ENCODE results near the gene SMAD3.
"Not testable (repeated sequence)": the region's sequence is repeated elsewhere in the genome, so short reads cannot be mapped to it uniquely, and the experiment has no call there.

Gene SMAD3

DNA sequence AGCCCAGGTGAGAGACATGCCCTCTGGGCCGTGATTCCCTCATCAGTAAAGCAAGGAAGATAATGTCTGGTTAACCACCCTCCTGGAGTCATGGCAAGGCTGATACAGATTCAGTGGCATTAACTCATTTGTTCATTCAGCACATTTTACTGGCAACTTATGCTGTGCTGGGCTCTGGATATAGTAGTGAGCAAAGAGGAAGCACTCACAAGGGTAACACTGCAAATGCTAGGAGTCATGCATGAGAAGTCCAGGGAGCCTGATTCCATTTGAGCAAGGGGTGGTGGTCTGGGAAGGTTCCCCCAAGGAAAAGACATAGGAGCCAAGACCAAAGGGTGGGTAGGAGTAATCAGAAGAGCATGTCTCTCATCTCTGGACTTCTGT, 50.2 kb downstream of the SMAD3 start:
- no peak for DNase-seq

DNA sequence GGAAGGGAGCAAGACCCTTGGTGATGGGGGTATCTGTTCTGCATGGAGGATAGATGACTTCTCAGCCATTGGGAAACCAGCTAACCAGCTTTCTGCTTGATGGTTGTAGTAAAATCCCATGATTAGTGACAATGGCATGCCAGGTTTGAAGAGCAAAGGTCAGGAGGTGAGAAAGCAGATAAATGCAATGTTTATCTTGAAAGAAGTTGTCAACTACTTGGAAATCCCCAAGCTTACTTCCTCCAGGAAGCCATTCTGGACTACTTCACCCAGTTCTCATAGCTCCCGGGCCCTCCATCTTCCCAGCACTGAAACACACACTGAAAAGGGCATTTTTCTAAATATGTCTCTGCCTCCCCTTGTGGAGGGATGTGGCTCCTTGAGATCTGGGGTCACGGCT, 51.3 kb downstream of the SMAD3 start:
- no peak for DNase-seq

DNA sequence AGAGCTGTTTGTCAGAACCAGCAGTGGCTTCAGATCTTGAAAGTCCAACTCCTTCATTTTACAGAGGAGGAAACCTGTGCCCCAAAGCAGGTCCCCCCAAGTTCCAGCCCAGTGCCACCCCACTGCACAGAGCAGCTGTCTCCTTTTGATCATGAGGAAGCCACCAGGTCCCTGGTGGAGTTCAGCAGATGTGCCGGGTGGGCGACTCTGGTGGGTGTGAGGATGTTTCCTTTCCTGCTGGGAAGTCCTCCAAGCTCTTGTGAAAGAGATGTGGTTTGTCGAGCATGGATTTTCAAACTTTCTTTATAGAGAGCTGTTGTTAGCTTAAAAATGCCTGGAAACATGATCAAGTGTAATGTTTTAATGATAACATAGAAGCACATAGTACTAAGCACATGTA, 52.0 kb downstream of the SMAD3 start:
- no peak for DNase-seq

DNA sequence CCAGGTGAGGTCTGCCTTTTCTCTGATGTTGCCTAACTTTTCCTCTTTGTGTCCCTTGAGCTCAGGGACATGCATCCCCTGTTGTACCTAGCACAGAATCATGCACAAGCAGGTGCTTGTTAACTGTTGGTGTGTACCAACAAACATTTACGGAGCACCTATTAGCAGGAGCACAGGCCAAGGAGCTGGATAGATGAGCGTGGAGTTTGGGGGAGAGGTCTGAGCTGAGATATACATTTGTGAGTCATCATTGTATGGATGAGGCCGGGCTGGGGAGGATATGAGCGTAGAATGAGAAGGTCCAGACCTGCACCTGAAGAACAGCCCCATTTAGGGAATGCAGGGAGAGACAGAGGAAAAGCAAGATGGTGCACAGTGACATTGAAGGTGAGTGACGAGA, 53.4 kb downstream of the SMAD3 start:
- DNase-seq: no peak

DNA sequence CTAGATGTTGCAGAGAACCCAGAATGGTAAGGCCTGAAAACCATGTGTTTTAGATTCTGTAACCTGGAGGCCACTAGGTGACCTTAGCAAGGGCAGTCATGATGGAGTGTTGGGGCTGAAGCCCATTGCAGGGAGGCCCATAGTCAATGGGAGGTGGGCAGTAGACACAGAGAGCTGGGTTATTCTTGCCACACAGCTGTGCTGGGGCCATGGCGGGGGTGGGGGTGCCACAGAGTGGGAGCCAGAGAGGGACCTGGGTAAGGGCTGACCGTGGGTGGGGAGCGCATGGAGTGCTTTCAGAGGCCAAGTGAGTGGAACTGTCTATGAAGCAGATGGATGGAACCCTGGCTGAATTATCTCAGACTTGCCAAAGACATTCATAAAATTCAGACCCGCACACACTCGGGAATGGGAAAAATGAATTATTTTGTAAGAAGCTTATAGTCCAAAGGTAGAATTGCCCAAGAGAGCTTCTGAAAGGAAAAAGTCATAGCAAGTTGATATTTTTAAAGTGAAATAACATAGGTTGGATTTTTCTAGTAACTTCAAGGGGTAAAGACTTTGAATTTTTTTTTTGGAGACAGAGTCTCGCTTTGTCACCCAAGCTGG, 53.9 kb downstream of the SMAD3 start:
- DNase-seq: no peak

DNA sequence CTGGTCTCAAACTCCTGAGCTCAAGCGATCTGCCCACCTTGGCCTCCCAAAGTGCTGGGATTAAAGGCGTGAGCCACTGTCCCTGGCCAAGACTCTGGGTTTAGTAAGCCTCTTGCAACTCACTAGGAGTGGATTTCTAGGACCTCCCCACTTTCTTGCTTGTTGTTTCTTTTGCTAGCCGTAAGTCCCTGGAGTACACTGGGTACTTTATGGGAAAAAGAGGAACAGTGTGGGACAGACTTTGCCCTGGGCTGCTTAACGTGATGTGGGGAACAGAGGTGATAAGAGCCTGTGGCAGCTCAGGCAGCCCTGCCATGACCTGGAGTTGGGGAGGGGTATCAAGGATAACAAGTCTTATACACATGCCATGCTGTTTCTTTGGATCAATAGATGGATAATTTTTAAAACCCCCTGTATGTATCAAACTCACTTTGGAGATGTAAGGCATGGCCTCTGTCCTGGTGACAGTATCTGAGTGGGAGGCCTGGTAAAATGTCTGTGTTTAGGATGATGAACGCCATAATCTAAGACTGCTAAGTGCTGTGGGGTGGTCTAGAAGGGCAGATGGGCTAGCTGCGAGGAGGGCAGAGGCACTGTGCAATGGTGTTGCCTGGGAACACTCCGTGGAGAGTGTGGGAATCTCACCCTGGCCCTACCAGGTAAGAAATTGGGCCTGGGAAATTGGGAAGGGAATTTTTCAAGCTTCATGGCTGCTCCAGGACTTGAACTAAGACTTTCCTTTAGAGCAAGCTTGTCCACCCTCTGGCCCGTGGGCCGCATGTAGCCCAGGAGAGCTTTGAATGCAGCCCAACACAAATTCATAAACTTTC, 54.8 kb downstream of the SMAD3 start:
- DNase-seq: no peak

DNA sequence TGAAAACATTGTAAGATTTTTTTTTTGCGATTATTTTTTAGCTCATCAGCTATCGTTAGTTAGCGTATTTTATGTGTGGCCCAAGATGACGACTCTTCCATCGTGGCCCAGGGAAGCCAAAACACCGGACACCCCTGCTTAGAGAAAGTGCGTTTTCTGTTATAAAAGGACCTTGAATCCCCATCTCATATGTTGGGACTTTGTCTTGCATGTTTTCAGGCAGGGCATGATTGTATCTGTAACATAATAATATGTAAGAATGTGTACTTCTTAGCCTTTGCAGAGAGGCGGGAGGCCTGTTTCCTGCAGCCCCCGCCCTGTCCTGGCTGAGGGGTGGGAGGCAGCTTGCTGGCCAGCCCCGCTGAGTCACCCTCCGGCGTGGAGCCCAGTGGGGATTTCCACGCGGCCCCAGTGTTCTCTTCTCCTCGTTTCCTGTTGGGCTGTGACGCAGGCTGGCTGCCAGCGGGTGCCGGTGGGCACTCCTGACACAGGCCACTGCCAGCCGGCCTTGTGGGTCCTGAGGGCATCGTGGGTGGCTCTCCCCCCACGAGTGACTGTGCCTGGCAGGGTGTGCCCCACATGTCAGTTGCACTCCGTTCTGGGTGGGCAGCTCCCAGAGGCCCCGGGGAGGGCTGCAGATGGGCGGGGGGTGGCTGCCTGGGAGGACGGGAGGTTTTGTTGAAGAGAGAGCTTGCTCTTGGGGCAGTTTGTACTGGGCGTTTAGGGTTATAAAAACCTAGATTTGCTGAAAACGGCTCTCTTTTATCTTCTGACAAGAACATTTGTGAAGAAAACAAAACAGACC, 55.6 kb downstream of the SMAD3 start:
- DNase-seq: peak; percentile 74

DNA sequence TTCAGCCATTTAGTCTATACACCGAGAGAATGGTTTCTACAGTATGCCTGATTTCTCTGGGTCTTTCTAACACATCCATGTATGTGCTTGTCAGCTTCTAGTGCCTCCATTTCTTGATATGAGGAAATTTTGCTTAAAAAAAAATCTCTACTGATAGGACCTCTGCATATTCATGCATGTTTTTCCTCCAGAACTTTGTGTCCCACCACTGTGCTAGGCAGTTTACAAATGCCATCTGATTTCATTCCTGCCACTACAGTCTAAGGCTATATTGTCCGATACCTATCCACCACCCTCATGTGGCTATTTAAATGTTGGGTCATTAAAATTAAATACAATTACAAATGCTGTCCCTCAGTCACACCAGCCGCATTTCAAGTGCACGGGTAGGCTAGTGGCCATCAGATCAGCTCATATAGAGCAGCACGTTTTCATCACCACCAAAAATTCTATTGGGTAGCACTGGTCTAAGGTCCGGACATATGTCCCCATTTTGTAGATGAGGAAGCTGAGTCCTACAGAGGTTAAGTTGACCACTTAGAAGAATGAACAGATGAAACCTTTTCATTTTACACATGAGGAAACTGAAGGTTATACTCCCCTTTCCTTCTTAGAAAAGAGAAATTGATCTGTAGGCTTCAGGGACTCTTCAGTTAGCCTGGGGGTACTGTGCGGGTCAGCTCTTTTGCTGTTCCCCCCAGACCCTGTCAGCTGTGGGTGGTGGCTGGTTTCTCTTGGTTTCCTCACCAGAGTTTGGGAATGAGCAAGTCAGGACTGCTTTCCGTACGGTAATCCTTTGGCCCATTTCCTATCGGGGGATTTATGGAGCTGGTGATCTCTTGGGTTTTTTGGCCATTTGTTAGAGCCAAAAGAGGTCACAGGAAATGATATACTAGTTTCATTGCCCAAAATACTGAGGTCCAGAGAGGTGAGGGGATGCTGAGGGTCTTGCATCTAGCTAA, 56.5 kb downstream of the SMAD3 start:
- DNase-seq: no peak

DNA sequence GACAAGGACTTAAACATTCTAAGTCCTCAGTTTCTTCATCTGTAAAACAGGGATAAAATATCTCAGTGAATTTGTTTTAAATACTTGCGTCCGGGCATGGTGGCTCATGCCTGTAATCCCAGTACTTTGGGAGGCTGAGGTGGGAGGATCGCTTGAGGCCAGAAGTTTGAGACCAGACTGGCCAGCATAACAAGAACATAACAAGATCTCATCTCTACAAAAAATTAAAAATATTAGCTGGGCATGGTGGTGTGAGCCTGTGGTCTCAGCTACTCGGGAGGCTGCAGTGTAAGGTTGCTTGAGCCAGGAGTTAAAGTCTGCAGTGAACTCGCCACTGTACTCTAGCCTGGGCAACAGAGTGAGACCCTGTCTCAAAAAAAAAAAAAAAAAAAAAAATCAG, 57.4 kb downstream of the SMAD3 start:
- not testable (repeated sequence) for DNase-seq

DNA sequence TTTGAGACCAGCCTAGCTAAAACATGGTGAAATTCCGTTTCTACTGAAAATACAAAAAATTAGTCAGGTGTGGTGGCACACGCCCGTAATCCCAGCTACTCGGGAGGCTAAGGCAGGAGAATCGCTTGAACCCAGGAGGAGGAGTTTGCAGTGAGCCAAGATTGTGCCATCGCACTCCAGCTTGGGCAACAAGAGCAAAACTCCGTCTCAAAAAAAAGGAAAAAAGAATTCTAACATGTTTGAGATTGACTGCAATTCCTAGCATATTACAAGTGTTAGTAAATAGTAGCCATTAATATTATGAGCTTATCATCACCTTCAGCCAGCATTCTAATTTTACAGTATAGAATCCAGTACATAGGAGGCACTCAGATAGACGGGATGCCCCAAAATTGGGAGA, 57.9 kb downstream of the SMAD3 start:
- not testable (repeated sequence) for DNase-seq

DNA sequence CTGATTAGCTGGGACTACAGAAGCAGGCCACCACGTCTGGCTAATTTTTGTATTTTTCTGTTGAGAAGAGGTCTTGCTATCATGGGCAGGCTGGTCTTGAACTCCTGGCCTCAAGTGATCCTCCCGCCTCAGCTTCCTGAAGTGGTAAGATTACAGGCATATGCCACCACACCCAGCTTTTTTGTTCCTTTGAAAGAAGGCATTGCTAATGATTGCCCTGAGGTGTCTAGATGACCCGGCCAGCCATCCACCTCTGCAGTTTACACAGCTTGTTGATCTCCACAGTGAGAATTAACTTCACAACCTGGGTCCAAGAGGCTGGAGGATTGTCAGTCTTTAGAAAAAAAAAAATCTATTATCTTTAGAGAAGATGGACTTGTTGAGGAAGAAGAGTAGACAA, 58.7 kb downstream of the SMAD3 start:
- no peak for DNase-seq

DNA sequence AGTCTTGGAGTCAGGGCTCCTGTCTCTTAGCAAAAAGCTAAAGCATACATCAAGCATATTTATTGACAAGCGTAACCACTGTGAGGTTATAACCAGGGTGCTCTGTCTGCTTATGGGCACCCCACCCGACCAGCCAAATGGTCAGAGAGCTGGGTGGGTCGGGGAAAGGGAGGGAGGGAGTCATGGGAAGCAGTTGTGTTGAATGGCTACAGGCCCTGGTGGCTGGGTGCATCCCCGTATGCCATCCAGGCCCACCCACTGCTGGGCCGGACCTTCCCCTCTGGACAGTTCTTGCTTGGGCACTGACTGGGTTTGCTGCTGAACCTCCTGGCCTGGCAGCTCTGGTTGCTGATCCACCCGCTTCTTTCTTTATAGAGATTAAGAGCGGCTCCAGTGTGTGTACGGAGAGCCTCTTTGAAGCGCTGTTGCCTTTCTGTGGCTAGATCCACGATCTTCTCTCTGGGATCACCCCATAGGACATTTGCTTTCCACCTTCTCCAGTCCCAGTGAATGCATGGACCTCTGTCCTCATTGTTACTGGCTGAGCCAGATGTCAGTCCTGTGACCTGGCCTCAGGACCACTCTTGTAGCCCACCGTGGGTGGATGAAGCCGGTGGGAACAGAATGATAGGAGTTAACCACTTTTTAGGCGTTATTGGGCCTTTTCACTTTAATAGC, 59.6 kb downstream of the SMAD3 start:
- no peak for DNase-seq

DNA sequence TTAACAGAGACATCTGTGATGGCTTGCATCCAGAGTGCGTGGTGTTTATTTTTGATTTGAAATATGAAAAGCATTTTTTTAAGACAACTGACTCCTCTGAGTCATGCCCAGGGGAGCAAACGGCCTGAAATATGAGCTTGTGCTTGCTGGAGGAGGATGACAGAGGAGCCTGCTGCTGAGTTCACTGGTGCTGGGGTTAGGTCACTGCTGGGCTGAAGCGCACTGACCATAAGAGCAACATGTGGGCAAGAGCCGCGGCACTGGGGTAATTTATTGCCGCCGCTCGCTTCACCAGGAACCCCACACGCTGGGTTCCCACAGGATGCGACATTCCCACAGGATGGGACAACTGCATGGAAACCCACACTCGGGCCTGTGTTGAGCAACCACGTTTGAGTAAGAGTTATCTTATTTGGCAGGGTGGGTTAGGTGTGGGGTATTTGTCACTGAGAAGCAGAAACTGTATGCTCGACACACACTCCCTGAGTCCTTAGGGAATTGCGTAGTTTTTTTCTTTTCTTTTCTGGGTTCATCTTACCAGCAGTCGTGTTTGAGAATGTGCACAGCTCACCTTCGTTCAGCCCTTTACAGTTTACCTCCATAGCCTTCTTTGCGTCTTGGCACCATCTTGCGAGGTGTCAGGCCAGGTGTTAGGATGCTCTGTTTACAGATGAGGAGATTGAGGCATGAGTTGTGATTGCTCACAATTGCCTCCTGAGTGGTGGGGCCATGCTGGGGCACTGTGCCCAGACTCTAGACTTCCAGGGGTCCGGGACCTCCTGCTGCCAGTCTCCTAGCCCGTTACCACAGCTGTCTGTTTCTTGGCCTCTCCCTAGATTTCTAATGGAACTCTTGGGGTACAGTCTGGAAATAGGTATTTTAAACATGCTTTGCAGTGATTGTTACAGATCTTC, 60.4 kb downstream of the SMAD3 start:
- no peak for DNase-seq

DNA sequence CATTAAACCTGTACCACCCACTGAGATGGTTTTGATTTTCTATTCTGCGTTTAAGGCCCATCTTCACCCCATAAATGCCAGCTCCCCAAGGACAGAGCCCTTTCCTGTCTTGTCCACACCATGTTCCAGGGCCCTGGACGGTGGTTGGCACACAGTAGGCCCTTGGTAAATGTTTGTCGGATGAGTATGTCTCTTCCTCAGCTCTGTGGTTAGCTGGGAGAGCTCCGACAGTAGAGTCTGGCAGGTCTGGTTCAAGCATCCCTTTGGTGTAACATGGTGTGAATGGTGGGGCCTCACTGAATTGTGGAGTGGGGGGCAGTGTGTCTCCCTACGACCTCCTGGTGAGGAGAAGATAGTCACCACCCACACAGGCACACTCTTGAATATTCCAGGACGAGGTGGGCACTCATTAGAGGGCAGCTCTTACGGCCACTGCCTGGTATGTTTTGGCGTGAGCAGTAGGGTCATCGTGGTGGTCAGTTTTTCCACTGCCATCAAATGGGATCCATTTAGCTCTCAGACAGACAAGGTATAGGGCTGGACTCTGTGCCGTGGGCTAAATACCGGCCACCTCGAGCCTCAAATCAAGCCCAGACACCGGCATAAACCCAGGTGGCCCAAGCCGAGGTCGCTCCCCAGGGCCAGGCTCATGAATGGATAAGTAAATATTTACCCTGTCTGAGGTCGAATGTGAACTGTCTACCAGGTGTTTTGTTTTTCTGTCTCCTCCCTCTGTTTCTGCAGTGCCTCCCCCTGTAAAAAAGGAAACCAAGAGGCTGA, 61.3 kb downstream of the SMAD3 start:
- no peak for DNase-seq

DNA sequence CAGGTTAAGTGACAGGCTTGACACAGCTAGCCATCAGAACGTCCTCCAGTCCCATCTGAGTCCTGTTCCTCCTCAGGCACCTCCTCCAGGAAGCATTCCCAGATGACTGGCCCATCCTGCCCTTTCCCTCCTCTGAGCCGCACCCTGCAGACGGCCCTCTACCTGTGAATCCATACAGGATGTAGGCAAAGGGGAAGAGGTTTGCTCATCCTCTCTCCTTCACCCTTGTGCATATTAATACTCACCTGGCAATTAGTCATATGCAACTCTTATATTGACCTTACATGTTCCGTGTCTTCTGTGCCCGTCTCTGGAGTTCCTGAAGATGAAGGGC, 61.9 kb downstream of the SMAD3 start:
- DNase-seq: no peak

DNA sequence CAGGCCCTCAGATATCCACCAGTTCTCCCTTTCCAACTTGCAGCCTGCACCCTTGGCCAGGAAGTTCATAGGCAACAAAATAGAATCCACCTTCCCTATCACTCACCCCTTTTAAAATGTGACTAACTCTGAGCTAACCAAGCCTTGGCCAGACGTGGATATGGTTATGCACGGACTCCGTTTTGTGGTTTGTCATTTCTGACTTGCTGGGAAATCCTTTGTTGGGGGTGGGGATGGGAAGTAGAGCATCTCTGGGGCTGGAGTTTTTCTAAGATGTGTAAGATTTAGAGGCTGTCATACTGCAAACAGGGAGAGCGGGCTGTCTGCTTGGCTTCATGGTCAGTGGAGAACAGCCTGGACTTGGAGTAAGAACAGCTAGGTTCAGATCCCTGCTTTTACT, 62.6 kb downstream of the SMAD3 start:
- no peak for DNase-seq

DNA sequence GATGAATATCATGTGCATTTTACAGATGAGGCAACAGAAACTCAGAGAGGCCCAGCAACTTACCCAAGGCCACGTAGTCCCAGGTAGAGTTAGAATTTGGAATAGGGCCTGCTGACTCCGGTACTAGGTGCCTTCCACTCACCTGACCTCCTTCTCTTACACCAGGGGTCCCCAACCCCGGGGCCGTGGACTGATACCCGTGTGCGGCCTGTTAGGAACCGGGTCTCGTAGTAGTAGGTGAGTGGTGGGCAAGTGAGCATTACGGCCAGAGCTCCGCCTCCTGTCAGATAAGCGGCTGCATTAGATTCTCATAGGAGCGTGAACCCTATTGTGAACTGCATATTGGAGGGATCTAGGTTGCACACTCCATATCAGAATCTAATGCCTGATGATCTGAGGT, 64.8 kb downstream of the SMAD3 start:
- no peak for DNase-seq

DNA sequence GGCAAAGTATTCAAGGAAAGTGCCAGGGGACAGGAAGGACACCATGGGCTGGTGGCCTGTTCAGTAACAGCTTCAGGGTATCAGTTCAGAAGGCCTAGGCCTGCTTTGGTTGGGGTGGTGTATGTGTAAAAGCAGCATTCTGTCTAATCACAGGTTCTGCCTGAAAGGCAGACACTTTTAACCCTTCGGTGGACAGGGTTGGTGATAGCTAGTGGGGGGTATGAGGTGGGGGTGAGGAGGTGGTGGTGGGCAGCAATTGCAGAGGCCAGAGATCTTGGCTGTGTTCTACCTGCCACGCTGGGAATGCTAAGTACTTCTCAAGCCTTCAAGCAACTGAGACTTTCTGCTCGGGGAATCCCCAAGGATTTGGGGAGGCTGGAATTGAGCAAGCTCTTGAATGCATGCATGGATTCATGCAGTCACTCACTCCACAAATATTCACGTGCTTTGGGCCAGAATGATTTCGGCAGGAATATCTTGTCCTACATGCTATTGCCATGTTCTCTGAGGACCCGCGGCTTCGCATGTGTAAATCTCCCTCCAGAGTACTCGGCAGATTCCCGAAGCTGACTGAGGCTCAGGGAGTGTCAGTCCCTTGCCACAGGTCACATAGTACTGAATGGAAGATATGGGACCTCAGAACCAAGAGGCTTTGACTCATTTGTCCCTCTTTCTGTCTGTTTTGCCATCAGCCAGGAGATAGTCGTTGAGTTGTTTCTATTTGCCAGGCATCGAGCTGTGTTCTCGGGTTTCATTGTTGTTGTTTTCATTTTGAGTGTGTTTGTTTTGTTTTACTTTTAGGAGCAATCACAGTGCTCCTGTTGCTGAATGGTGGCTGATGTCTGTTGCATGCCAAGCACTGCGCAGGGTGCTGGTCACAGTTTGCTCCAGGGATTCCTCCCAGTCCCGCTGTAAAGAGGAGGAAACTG, 65.5 kb downstream of the SMAD3 start:
- no peak for DNase-seq

DNA sequence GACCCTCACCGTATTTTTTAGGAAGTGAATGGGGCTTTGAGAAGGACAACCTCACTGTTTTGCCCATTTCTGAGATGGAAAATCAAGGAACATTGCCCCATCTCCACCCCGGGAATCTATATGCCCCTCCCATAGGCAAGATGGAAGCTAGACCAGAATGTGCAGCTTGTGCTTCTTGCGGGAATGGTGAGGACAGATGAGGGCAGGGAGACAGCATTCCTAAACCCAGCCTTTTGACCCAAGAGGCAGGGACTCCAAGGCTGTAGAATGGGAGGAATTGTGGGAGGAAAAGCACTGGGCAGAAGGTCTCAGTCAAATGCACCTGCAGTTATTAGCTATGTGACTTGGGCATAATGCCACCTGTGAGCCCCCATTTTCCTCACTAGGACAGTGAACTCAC, 66.9 kb downstream of the SMAD3 start:
- no peak for DNase-seq

Data from activated T-cell treated with anti-CD3 and anti-CD28 coated beads for 4 hours (primary cell).